ENCODE measurements around the gene ANKRD66. TPM values are rescaled to one million over a fixed set of nuclear protein-coding genes. Genes with fewer than 3 reads are reported as not detected.

The ANKRD66 gene
- total RNA-seq = not detected in 2 replicates

GRCh38 chr6:46746696-46747095 lies at the start of gene ANKRD66:
TSS of gene ANKRD66 (plus strand) at chr6:46746933. CDS start at chr6:46751949, 5,016 bp downstream.

DNA sequence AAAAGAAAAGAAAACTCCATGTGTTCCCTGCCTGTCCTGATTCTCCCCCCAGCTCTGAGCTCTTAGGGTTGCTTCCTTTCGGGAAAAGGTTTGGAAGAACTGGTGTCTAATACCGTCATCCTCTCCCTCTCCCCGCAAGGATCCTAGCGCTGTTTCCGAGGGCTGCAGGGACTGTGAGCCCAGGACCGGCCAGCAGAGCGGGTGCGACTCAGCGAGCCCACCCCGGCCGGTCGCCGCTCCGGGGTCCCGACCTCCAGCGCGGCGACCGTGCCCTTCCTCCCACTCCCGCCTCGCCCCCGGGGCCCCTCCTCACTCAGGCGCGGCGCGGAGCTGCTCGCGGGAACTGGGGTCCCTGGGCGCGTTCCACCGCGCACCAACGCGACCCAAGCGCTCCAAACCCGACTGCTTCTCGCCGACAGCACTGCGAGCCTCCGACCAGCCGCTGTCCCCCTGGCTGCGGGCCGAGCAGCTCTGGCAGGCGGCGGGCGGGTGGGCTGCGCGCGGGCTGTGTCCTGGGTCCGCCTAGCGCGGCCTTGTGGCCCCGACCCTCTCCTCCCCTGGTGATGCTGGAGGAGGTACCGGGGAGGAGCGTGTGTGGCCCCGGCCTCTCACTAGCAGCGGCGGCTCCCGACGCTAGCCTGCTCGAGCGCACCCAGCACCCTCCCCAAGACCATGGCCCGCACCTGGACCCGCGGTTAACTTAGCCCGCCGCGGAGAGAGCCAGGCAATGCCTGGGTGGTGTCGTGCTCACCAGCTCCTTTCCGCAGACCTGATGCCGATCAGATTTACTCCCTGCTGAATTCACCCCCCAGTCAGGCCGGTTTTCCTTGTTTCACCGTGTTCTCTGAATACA lies 11.6 kb upstream of the ANKRD66 start, which contains the start of gene PLA2G7:
TSS of gene PLA2G7 (minus strand) at position 509 of the 853 bp plus-strand sequence. CDS start 12,484 bp downstream, outside the sequence.

GRCh38 chr6:46793138-46793537 lies 46.4 kb downstream of the ANKRD66 start, which contains the start of gene MEP1A:
TSS of gene MEP1A (plus strand) at chr6:46793389. CDS start at chr6:46793399, 10 bp downstream.

Other genes starting within 250 kb of the ANKRD66 start
- 0.16 and 0.51 TPM in 2 replicates for gene CYP39A1, start 94.1 kb upstream of the ANKRD66 start, total RNA-seq
- gene SLC25A27, start 94.0 kb upstream of the ANKRD66 start, total RNA-seq = 1.3 and 2.5 TPM in 2 replicates
- not detected in 2 replicates for gene TDRD6, start 59.0 kb upstream of the ANKRD66 start, total RNA-seq
- not detected in 2 replicates for gene PLA2G7, start 11.6 kb upstream of the ANKRD66 start, total RNA-seq
- not detected in 2 replicates for gene MEP1A, start 46.5 kb downstream of the ANKRD66 start, total RNA-seq
- gene ADGRF5, start 175.0 kb downstream of the ANKRD66 start, total RNA-seq = under 0.01 TPM in 2 replicates